HepG2 (cell line): ENCODE data around the gene VEZT. TPM values are rescaled to one million over a fixed set of nuclear protein-coding genes. Genes with fewer than 3 reads are reported as not detected.
A peak's percentile ranks its signal among the peaks of the same experiment; 100 is the strongest.

Experiments
- ATAC-seq: fragments of 200-7000 bp; cut with Tn5 transposase; 3 replicates; pipeline ENCODE4 v1.9.1; 2020; ENCODE audit warnings: mild to moderate bottlenecking, moderate library complexity
- BruUV-seq: library from RNA; stranded (reverse); fragments of 400-500 nt; replicated peaks from 2 replicates; lab custom pipeline; 2021; lab: Mats Ljungman, UMichigan
- CTCF ChIA-PET: fragments of 300-600 bp; formaldehyde crosslinking; extraction: SDS; loops from one replicate; lab custom pipeline; 2021; ENCODE audit warnings: low total read pairs, inconsistent platforms, low intra/inter-chr PET ratio; lab: Yijun Ruan, JAX
- POLR2A ChIA-PET: fragments of 350-600 bp; sonication (Branson Sonifier 250); formaldehyde crosslinking; loops from one replicate; lab custom pipeline; 2020; ENCODE audit warnings: antibody characterized with exemption, inconsistent platforms; lab: Yijun Ruan, JAX
- DNase-seq: peaks from one replicate; pipeline ENCODE4 v3.0.0-alpha.2; 2015; ENCODE audit warnings: low spot score
- FAIRE-seq: peaks from 3 replicates; lab custom pipeline; 2011; peaks lifted over from hg19 to GRCh38; lab: Jason Lieb, UNC
- H2AFZ ChIP-seq: one replicate; pipeline ENCODE4 v1.6.1; 2011; ENCODE audit warnings: low read length, inconsistent platforms
- H3K27ac ChIP-seq: fragments of 300-600 bp; 3 replicates; pipeline ENCODE4 v1.8.0; 2011; ENCODE audit warnings: mixed run types, mild to moderate bottlenecking, mixed read lengths, low read length, inconsistent platforms; ENCODE audit not compliant: insufficient read depth; ENCODE audit errors: extremely low read length
- H3K27me3 ChIP-seq, 2 experiments: fragments of 200-600 bp in 1 of 2; 2 replicates in 1 of 2; 3 replicates in 1 of 2; pipeline versions ENCODE4 v1.6.0 to v1.8.0; 2011; ENCODE audit warnings: low read length in 2 of 2, mild to moderate bottlenecking in 2 of 2, moderate library complexity in 2 of 2, inconsistent platforms in 1 of 2; ENCODE audit not compliant: insufficient read depth in 2 of 2, control insufficient read depth in 1 of 2
- H3K36me3 ChIP-seq, 2 experiments: fragments of 200-600 bp in 1 of 2; replicated peaks in 1 of 2; 2 replicates in 1 of 2; 3 replicates in 1 of 2; pipeline versions ENCODE4 v1.5.1 to v1.8.0; 2011; ENCODE audit warnings: low read length in 2 of 2, inconsistent platforms in 1 of 2; ENCODE audit not compliant: insufficient read depth in 2 of 2, control insufficient read depth in 1 of 2
- H3K4me1 ChIP-seq: 2 replicates; pipeline ENCODE4 v1.5.1; 2012; ENCODE audit warnings: low read length, inconsistent platforms; ENCODE audit not compliant: insufficient read depth
- H3K4me2 ChIP-seq: 2 replicates; pipeline ENCODE4 v1.6.0; 2011; ENCODE audit warnings: low read depth, low read length, inconsistent platforms
- H3K4me3 ChIP-seq, 3 experiments: fragments of 200-600 bp in 1 of 3; sonication (generic), shearing (Covaris generic) in 1 of 3; replicated peaks in 1 of 3; 2 replicates each; pipeline ENCODE4 v1.5.1; 2011 to 2016; ENCODE audit warnings: low read length in 3 of 3, inconsistent platforms in 2 of 3, low read depth in 2 of 3, mild to moderate bottlenecking in 2 of 3, control low read depth in 1 of 3, mixed read lengths in 1 of 3; ENCODE audit not compliant: insufficient read depth in 1 of 3
- H3K79me2 ChIP-seq: one replicate; pipeline ENCODE4 v1.6.1; 2011; ENCODE audit warnings: low read length, inconsistent platforms; ENCODE audit not compliant: insufficient read depth
- H3K9ac ChIP-seq: 2 replicates; pipeline ENCODE4 v1.6.0; 2011; ENCODE audit warnings: mild to moderate bottlenecking, low read depth, low read length, inconsistent platforms; ENCODE audit not compliant: insufficient read depth
- H3K9me3 ChIP-seq: 2 replicates; pipeline ENCODE4 v1.5.1; 2012; ENCODE audit warnings: mild to moderate bottlenecking, low read length
- H4K20me1 ChIP-seq: 2 replicates; pipeline ENCODE4 v1.6.0; 2011; ENCODE audit warnings: inconsistent platforms, mild to moderate bottlenecking, low read length, moderate library complexity; ENCODE audit not compliant: insufficient read depth
- ATAD3A ChIP-seq: sonication (generic); formaldehyde crosslinking; IDR thresholded peaks from 2 replicates; pipeline ENCODE4 v1.4.0; 2020; ENCODE audit warnings: missing genetic modification reagents
- BRD4 ChIP-seq: sonication (generic); formaldehyde crosslinking; IDR thresholded peaks from 2 replicates; pipeline ENCODE4 v1.4.0; 2020; ENCODE audit warnings: missing genetic modification reagents
- FOXC1 ChIP-seq: sonication (generic); formaldehyde crosslinking; IDR thresholded peaks from 2 replicates; pipeline ENCODE4 v1.8.0; 2022; ENCODE audit warnings: mild to moderate bottlenecking, missing genetic modification reagents, borderline replicate concordance
- KLF15 ChIP-seq: sonication (generic); formaldehyde crosslinking; IDR thresholded peaks from 2 replicates; pipeline ENCODE4 v1.8.1; 2023; ENCODE audit warnings: borderline replicate concordance, mild to moderate bottlenecking, inconsistent platforms, missing genetic modification reagents, mixed read lengths
- MAFK ChIP-seq, 2 experiments: IDR thresholded peaks in 1 of 2; conservative IDR thresholded peaks in 1 of 2; 2 replicates each; pipeline ENCODE4 v1.6.1; 2011; ENCODE audit warnings: improper control_type of control experiment in 2 of 2, low read length in 2 of 2
- NFATC3 ChIP-seq: sonication (generic); formaldehyde crosslinking; IDR thresholded peaks from 2 replicates; pipeline ENCODE4 v1.5.1; 2020; ENCODE audit warnings: mild to moderate bottlenecking, missing genetic modification reagents
- NFYB ChIP-seq: sonication (generic); formaldehyde crosslinking; IDR thresholded peaks from 2 replicates; pipeline ENCODE4 v1.4.0; 2020; ENCODE audit warnings: missing genetic modification reagents
- SP4 ChIP-seq: sonication (generic); formaldehyde crosslinking; IDR thresholded peaks from 2 replicates; pipeline ENCODE4 v1.8.1; 2023; ENCODE audit warnings: mild to moderate bottlenecking, missing genetic modification reagents
- THYN1 ChIP-seq: sonication (generic); formaldehyde crosslinking; IDR thresholded peaks from 2 replicates; pipeline ENCODE4 v1.8.1; 2023; ENCODE audit warnings: low read depth, mild to moderate bottlenecking, moderate library complexity, missing genetic modification reagents, borderline replicate concordance
- ZNF17 ChIP-seq: sonication (generic); formaldehyde crosslinking; IDR thresholded peaks from 2 replicates; pipeline ENCODE4 v1.5.0; 2020; ENCODE audit warnings: mild to moderate bottlenecking, missing genetic modification reagents
- ZNF264 ChIP-seq: sonication (generic); formaldehyde crosslinking; IDR thresholded peaks from 2 replicates; pipeline ENCODE4 v1.4.0; 2020; ENCODE audit warnings: missing genetic modification reagents
- in situ Hi-C: cut with HindIII; loops from 2 replicates; pipeline ENCODE4 v1.10.0; 2017; ENCODE audit warnings: low pct_unique_long_range_greater_than_20kb; ENCODE audit not compliant: extremely low pct_ligation_motif_present
- intact Hi-C: fragments of 100-400 bp; cut with micrococcal nuclease; formaldehyde crosslinking; loops from one replicate; pipeline ENCODE4 v1.10.0; 2022; ENCODE audit not compliant: unreplicated experiment
- polyA plus RNA-seq, 8 experiments: library from polyadenylated mRNA; depleted of rRNA in 3 of 8; stranded (reverse) in 7 of 8; unstranded in 1 of 8; fragments of >200 nt; fragmentation: Illumina TruSeq in 4 of 8; extraction: Trizol in 4 of 8; gene quantifications; 2 replicates each; pipeline versions ENCODE4 v1.2.1 to v1.2.3, GENCODE V29; 2011 to 2016; ENCODE audit warnings: low read depth in 4 of 8, missing spikeins in 1 of 8, mixed read lengths in 1 of 8; ENCODE audit not compliant: insufficient read depth in 1 of 8
- total RNA-seq, 5 experiments: library from RNA; depleted of rRNA; stranded (reverse); fragments of >200 nt; fragmentation: Illumina TruSeq; extraction: Trizol; gene quantifications; 2 replicates each; pipeline ENCODE4 v1.2.3, GENCODE V29; 2016; ENCODE audit warnings: low read depth in 1 of 5
- TF ChIP-seq, protein P1 (sequence below): sonication (generic); formaldehyde crosslinking; IDR thresholded peaks from 2 replicates; pipeline ENCODE4 v1.4.0; 2020; ENCODE audit warnings: missing genetic modification reagents
- TF ChIP-seq, protein P2 (sequence below): sonication (generic); formaldehyde crosslinking; IDR thresholded peaks from 2 replicates; pipeline ENCODE4 v1.4.0; 2020; ENCODE audit warnings: missing genetic modification reagents; ENCODE audit errors: not compliant biosample characterization
- TF ChIP-seq, protein P3 (sequence below): IDR thresholded peaks from 2 replicates; pipeline ENCODE4 v1.6.1; 2012; ENCODE audit warnings: low read length, improper control_type of control experiment

VEZT gene
- total and polyA plus RNA-seq, 2 of the 13 experiments (the other 11 are each of a cell fraction or from before 2014, with no cell fraction given): 35.5 to 51.6 TPM

DNA sequence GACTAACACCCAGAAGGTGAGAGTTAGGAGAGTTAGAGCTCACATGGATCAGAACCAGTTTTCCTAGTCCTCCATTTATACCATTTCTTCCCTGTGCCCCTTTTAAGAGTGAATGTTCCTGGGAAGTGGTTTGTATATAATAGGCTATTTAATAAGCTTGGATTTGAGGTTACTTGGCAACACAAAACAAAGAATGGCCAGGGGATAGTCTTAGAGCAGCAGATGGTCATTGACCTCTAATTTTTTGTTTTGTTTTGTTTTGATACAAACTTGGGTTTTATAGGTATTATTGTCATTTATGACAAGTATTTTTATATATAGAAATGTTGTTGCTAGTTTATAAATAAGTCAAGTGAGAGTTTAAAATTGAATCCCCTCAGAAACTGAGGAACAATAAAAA, 35.8 kb downstream of the VEZT start:
- BruUV-seq: TSS peak; percentile 25
- Histone ChIP-seq H3K9ac (no peak overlapping the region), H3K4me1 (peaks cover 13% of the 10 kb centered on the region; the same call in 1 of the 2 replicates), H3K27ac (no peak overlapping the region), H3K9me3 (no peaks in the 10 kb centered on the region), H3K4me3 (no peak overlapping the region), H3K36me3 (peaks cover 10 to 39% of the 10 kb centered on the region in 2 experiments), H3K4me2 (no peak overlapping the region), H3K79me2 (peaks cover 13% of the 10 kb centered on the region), H4K20me1 (peaks cover 2% of the 10 kb centered on the region; the same call in 1 of the 2 replicates), H3K27me3 (no peaks in the 10 kb centered on the region), H2AFZ (no peak overlapping the region)
- in situ Hi-C loops (no loop called here), intact Hi-C loops (no loop called here)
- ATAC-seq: no peak
- TF ChIP-seq NFYB (no peak), THYN1 (CRISPR knock-in tag) (no peak), KLF15 (CRISPR knock-in tag) (no peak), FOXC1 (CRISPR knock-in tag) (no peak), ZNF17 (CRISPR knock-in tag) (no peak), MAFK (conservative IDR thresholded peaks at IDR 0.05 in 1 of 2, IDR thresholded peaks at IDR 0.05 in 1 of 2; ENCODE audit: low read length in 2 of 2) (no peak), NFATC3 (CRISPR knock-in tag) (no peak), ATAD3A (no peak), ZNF264 (CRISPR knock-in tag) (no peak), BRD4 (CRISPR knock-in tag) (no peak), SP4 (CRISPR knock-in tag) (no peak)
- TF ChIP-seq, protein P1, sequence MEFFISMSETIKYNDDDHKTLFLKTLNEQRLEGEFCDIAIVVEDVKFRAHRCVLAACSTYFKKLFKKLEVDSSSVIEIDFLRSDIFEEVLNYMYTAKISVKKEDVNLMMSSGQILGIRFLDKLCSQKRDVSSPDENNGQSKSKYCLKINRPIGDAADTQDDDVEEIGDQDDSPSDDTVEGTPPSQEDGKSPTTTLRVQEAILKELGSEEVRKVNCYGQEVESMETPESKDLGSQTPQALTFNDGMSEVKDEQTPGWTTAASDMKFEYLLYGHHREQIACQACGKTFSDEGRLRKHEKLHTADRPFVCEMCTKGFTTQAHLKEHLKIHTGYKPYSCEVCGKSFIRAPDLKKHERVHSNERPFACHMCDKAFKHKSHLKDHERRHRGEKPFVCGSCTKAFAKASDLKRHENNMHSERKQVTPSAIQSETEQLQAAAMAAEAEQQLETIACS (CRISPR knock-in tag): no peak
- TF ChIP-seq, protein P2, sequence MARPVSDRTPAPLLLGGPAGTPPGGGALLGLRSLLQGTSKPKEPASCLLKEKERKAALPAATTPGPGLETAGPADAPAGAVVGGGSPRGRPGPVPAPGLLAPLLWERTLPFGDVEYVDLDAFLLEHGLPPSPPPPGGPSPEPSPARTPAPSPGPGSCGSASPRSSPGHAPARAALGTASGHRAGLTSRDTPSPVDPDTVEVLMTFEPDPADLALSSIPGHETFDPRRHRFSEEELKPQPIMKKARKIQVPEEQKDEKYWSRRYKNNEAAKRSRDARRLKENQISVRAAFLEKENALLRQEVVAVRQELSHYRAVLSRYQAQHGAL (CRISPR knock-in tag): no peak
- TF ChIP-seq, protein P3, sequence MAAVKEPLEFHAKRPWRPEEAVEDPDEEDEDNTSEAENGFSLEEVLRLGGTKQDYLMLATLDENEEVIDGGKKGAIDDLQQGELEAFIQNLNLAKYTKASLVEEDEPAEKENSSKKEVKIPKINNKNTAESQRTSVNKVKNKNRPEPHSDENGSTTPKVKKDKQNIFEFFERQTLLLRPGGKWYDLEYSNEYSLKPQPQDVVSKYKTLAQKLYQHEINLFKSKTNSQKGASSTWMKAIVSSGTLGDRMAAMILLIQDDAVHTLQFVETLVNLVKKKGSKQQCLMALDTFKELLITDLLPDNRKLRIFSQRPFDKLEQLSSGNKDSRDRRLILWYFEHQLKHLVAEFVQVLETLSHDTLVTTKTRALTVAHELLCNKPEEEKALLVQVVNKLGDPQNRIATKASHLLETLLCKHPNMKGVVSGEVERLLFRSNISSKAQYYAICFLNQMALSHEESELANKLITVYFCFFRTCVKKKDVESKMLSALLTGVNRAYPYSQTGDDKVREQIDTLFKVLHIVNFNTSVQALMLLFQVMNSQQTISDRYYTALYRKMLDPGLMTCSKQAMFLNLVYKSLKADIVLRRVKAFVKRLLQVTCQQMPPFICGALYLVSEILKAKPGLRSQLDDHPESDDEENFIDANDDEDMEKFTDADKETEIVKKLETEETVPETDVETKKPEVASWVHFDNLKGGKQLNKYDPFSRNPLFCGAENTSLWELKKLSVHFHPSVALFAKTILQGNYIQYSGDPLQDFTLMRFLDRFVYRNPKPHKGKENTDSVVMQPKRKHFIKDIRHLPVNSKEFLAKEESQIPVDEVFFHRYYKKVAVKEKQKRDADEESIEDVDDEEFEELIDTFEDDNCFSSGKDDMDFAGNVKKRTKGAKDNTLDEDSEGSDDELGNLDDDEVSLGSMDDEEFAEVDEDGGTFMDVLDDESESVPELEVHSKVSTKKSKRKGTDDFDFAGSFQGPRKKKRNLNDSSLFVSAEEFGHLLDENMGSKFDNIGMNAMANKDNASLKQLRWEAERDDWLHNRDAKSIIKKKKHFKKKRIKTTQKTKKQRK: no peak
- no peak for FAIRE-seq
- CTCF ChIA-PET: no interaction called here
- POLR2A ChIA-PET: no interaction called here
- no peak for DNase-seq
